ENCODE results near the gene KRTAP1-1. TPM values are rescaled to one million over a fixed set of nuclear protein-coding genes. Genes with fewer than 3 reads are reported as not detected.

The KRTAP1-1 gene
- total and polyA plus RNA-seq, 8 donors, result not detected

GRCh38 chr17:41012326-41013120, 28.7 kb downstream of the KRTAP1-1 start:
- intact Hi-C loops (cut with DNase I), result no loop called here
- H3K27me3 ChIP-seq, result no peaks in the 10 kb centered on the region
- no peaks in the 10 kb centered on the region for H3K36me3 ChIP-seq
- no peak overlapping the region for H3K4me3 ChIP-seq
- no peak for TF ChIP-seq CTCF (IDR thresholded peaks at IDR 0.05)
- no peaks in the 10 kb centered on the region for H3K9me3 ChIP-seq
- no peaks in the 10 kb centered on the region for H3K4me1 ChIP-seq
- H3K27ac ChIP-seq, result no peak overlapping the region
- DNase-seq (no peak), ATAC-seq (no peak)

GRCh38 chr17:41010441-41010840, 30.8 kb downstream of the KRTAP1-1 start:
- no peak overlapping the region for H3K27ac ChIP-seq
- DNase-seq (no peak), ATAC-seq (no peak)
- H3K4me3 ChIP-seq, result no peak overlapping the region
- H3K9me3 ChIP-seq, result no peaks in the 10 kb centered on the region
- TF ChIP-seq CTCF (IDR thresholded peaks at IDR 0.05), result no peak
- no peaks in the 10 kb centered on the region for H3K36me3 ChIP-seq
- no peaks in the 10 kb centered on the region for H3K27me3 ChIP-seq
- no peaks in the 10 kb centered on the region for H3K4me1 ChIP-seq
- intact Hi-C loops (cut with DNase I), result no loop called here

- Histone ChIP-seq H3K36me3 (no peaks in the 10 kb centered on the region), H3K4me1 (no peaks in the 10 kb centered on the region), H3K27ac (no peak overlapping the region), H3K27me3 (no peaks in the 10 kb centered on the region), H3K9me3 (no peaks in the 10 kb centered on the region), H3K4me3 (no peak overlapping the region)
- DNase-seq (no peak), ATAC-seq (no peak)
- intact Hi-C loops (cut with DNase I), result no loop called here
- no peak for TF ChIP-seq CTCF (IDR thresholded peaks at IDR 0.05)
Observed at GRCh38 chr17:41009936-41010335, 31.3 kb downstream of the KRTAP1-1 start.

GRCh38 chr17:41009301-41009760, 31.9 kb downstream of the KRTAP1-1 start:
- no peaks in the 10 kb centered on the region for H3K9me3 ChIP-seq
- intact Hi-C loops (cut with DNase I), result no loop called here
- no peak overlapping the region for H3K27ac ChIP-seq
- no peaks in the 10 kb centered on the region for H3K36me3 ChIP-seq
- H3K27me3 ChIP-seq, result no peaks in the 10 kb centered on the region
- ATAC-seq, result peak; percentile 93
- no peaks in the 10 kb centered on the region for H3K4me1 ChIP-seq
- DNase-seq, result no peak
- no peak for TF ChIP-seq CTCF (IDR thresholded peaks at IDR 0.05)
- no peak overlapping the region for H3K4me3 ChIP-seq

GRCh38 chr17:41008811-41009210, 32.4 kb downstream of the KRTAP1-1 start, which contains the start of gene KRTAP3-1:
KRTAP3-1 (minus strand) TSS chr17:41009128; CDS start chr17:41009074, 54 bp downstream.
- H3K36me3 ChIP-seq, result no peaks in the 10 kb centered on the region
- H3K27me3 ChIP-seq, result no peaks in the 10 kb centered on the region
- H3K27ac ChIP-seq, result no peak within 1 kb of the TSS
- DNase-seq, result peak in 1 of 4 donors; percentile 53
- ATAC-seq, result peak; percentile 19
- intact Hi-C loops (cut with DNase I), result no loop called here
- no peak within 1 kb of the TSS for H3K4me3 ChIP-seq
- H3K4me1 ChIP-seq, result no peaks in the 10 kb centered on the region
- no peaks in the 10 kb centered on the region for H3K9me3 ChIP-seq
- TF ChIP-seq CTCF (IDR thresholded peaks at IDR 0.05), result no peak
